Measurements from ENCODE around the gene FBXL14.

Gene FBXL14

GRCh38 chr12:1532375-1533165 is 61.8 kb downstream of the FBXL14 start:
- DNase-seq, result no peak

GRCh38 chr12:1531654-1532374 is 62.6 kb downstream of the FBXL14 start:
- no peak for DNase-seq

- DNase-seq, result no peak
Measured at GRCh38 chr12:1531153-1531653, 63.2 kb downstream of the FBXL14 start.

DNA sequence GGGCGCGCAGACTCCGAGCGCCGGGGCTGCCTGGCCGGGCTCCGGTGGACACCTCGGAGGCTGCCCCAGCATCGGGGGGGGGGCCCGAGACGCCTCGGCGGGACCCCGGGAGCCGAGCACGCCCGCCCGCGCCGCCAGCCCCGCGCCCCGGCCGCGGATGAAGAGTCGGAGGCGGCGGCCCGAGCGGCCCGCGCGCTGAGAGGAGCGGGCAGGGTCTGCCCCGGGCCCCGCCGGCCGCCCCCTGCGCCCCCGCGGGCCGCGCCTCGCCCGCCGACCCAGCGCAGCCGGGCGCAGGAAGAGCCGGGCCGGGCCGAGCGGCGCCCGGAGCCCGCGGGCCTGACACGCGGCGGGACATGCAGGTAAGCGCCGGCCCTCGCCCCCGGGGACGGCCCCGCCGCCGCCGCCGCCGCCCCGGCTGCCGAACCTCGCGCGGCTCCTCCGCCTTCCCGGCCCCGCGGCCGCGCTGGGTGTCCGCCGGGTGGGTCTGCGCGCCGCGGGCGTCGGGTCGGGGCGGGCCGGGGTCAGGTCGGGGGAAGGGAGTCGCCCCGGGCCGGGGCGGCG is 63.7 kb downstream of the FBXL14 start:
- no peak for DNase-seq

- no peak for DNase-seq
Measured at GRCh38 chr12:1529862-1530591, 64.4 kb downstream of the FBXL14 start.

DNA sequence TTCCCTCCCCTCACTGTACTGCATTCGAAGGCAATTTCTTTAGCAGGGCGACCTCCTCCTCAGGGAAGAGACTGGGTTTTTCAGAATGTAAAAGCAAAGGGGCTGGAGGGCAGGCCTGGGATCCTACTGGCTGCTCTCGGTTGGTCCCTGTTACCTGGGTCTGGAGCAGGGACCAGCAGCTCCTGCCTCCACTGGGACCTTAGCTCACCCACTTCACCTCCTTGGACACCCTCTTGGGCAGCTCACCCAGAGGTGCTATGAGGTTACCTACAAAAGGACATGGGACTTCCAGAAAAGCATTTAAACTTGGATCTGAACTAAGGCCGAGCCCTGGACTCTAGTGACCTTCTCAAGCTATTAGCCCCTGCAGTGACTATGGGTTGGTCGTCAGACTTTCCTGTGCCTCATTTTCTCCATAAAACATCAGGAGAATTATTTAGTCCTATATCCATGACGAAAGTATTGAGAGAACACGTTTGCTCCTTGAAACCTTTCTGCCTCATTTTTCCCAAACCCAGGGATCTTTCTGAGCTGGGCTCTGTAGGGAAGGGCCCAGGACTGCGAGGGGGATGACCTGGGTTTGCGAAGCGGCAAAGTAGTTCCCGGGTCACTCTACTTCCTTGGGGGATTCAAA is 65.0 kb downstream of the FBXL14 start:
- DNase-seq, result no peak

DNA sequence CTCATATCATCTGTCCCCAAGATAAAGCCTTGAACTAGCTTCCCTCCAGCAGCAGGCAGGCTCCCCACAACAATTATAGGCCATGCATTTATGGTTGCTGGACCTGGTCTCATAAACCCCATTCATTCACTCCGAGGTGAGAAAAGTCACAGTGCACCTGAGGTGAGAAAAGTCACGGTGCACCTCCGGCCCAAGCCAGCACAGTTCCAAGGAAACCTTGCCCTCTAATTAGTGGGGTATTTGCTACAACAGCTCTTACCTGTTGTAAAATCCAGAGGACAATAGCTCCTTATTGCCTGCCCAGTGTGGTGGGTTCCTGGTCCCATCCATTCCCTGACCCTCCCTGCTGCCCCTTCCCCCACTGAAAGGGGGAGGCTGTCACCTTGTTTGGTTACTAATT is 65.6 kb downstream of the FBXL14 start:
- DNase-seq, result no peak

- DNase-seq, result peak; percentile 72
Measured at GRCh38 chr12:1527789-1528188, 66.6 kb downstream of the FBXL14 start.

GRCh38 chr12:1525858-1526257 is 68.5 kb downstream of the FBXL14 start:
- no peak for DNase-seq

DNA sequence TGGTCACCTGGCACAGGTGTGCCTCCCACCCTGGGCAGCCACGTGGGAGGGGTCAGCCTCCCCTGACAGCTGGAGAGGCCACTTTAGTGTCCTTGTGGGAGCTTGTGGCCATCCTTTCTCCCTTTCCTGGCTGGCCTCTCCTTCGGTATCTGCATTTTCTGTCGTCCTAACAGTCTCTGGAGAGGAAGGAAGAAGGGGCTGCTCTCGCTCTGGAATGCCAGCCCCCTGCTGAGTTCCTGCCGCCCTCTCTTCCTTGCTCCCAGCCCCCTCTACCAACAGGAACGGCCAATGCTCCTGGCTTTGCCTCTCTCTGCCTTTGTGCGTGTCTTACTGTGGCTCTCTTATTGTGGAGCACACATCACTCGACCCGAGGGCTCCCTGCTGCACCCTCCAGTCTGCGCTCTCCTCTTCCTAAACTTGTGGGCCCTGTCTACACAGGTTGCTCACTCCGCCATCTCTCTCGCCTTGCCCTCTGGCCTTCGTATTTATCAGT is 70.8 kb downstream of the FBXL14 start:
- no peak for DNase-seq

DNA sequence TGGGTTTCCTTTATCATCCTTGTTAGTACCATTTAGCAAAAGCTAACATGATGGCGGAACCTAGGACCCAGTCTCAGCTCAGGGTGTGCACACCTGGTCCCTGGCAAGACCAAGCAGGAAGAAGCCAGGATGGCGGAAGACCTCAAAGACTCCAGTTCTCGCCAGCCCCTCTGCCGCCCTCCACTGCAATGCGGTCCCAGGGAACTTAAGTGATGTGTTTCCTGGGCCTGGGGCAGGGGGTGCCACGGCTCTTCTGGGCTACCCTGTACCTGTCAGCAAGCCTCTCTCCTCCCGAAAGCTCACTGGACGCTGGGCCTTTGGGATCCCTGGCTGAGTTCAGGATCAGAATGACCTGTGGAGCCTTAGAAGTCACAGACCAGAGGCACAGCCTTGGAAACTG is 71.3 kb downstream of the FBXL14 start:
- no peak for DNase-seq

DNA sequence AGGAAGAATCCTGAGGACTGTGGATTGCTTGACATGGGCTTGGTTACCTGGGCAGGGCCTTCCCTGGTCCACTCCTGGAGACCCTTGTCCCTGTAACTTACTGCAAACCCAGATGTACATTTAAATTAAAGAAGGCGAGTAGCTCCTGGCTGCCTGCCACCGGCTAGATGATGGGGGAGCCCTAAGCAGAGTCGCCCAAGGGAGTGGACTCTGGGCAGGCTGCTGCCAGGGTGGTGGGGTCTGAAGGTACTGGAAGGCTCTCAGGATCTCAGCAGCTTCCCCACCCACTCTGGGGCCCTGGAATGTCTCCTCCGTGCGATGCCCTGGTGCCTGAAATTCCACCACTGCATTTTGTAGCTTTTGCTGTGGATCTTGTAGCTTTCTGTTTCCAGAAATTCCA is 74.7 kb downstream of the FBXL14 start:
- DNase-seq, result no peak

- peak; percentile 63 for DNase-seq
Measured at GRCh38 chr12:1518591-1519516, 75.5 kb downstream of the FBXL14 start.

DNA sequence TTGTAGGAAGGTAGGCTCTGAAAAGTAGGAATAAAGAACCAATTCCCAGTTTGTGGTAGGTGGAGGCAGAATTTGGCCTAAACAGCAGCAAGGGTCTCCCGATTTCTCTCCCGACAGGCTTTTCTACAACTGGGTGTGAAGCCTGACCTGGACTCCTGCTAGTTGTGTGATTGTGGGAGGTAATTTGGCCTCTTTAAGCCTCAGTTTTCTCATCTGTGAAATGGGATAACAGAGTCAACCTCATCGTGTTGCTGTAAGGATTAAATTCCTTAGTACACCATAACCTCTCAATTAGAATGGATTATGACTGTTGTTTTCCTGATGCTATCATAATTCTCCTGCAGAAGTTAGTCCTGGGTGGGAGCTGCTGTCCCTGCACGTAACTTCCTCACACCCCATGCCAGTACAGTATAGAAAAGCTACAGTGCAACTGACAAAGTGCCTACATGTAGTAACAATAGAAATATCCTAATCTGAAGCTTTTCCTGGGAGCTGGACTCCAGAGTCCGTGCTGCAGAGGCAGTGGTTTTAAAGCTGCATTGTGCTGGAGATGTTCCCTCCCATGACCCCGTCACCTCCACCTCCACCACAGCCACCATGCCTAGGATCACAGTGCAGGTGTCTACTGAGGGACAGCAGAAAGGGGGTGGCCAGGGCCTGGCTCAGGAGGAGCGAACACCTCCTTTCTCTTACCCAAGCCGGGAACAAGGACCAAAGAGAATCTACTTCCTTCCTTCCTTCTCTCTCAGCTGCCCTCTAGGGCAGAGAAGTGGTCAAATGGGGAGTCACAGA is 76.5 kb downstream of the FBXL14 start:
- DNase-seq, result no peak

- DNase-seq, result no peak
Measured at GRCh38 chr12:1517007-1517406, 77.4 kb downstream of the FBXL14 start.
